Smooth muscle cell (in vitro differentiated cells): ENCODE measurements around the gene DNAJC4. TPM values are rescaled to one million over a fixed set of nuclear protein-coding genes. Genes with fewer than 3 reads are reported as not detected.

ENCODE experiments used
- DNase-seq: peaks from one replicate; lab custom pipeline; 2025; ENCODE audit not compliant: unreplicated experiment; lab: John Stamatoyannopoulos, UW
- H2AFZ ChIP-seq: fragments of 200-600 bp; sonication (generic); 2 replicates; pipeline ENCODE4 v1.6.0; 2016; ENCODE audit warnings: antibody characterized with exemption, low read depth, mild to moderate bottlenecking
- H3F3A ChIP-seq: fragments of 200-600 bp; sonication (generic); 2 replicates; pipeline ENCODE4 v1.6.0; 2017; ENCODE audit warnings: antibody characterized with exemption, low read depth
- H3K27ac ChIP-seq: fragments of 200-600 bp; sonication (generic); 2 replicates; pipeline ENCODE4 v1.5.1; 2016; ENCODE audit warnings: low read depth, mild to moderate bottlenecking
- H3K27me3 ChIP-seq: fragments of 200-600 bp; sonication (generic); 2 replicates; pipeline ENCODE4 v1.6.1; 2016; ENCODE audit warnings: low read depth, mild to moderate bottlenecking
- H3K36me3 ChIP-seq: fragments of 200-600 bp; sonication (generic); 2 replicates; pipeline ENCODE4 v1.5.1; 2016; ENCODE audit warnings: low read depth
- H3K4me1 ChIP-seq: fragments of 200-600 bp; sonication (generic); 2 replicates; pipeline ENCODE4 v1.5.1; 2016; ENCODE audit warnings: low read depth
- H3K4me2 ChIP-seq: fragments of 200-600 bp; sonication (generic); 2 replicates; pipeline ENCODE4 v1.6.0; 2016; ENCODE audit warnings: mild to moderate bottlenecking
- H3K4me3 ChIP-seq: fragments of 200-600 bp; sonication (generic); 2 replicates; pipeline ENCODE4 v1.5.1; 2016; ENCODE audit warnings: mild to moderate bottlenecking
- H3K79me2 ChIP-seq: fragments of 200-600 bp; sonication (generic); 2 replicates; pipeline ENCODE4 v1.6.0; 2016; ENCODE audit warnings: low read depth, mild to moderate bottlenecking
- H3K9ac ChIP-seq: fragments of 200-600 bp; sonication (generic); 2 replicates; pipeline ENCODE4 v1.6.0; 2016; ENCODE audit warnings: low read depth
- H3K9me3 ChIP-seq: fragments of 200-600 bp; sonication (generic); replicated peaks from 2 replicates; pipeline ENCODE4 v1.5.1; 2016; ENCODE audit warnings: low read depth
- H4K20me1 ChIP-seq: fragments of 200-600 bp; sonication (generic); 2 replicates; pipeline ENCODE4 v1.6.0; 2016; ENCODE audit warnings: low read depth
- CTCF ChIP-seq: fragments of 200-600 bp; sonication (generic); IDR thresholded peaks from 2 replicates; pipeline ENCODE4 v1.5.1; 2017; ENCODE audit warnings: borderline replicate concordance, mild to moderate bottlenecking, antibody characterized with exemption; ENCODE audit not compliant: insufficient read depth, poor library complexity, severe bottlenecking
- WGBS: methylation state at CpG from one replicate; pipeline ENCODE4 v1.1.7; 2016; ENCODE audit warnings: low lambda C conversion rate; 5-methylcytosine and 5-hydroxymethylcytosine counted together
- polyA plus RNA-seq: library from polyadenylated mRNA; unstranded; fragments of >200 nt; fragmentation: Nextera tagmentation; extraction: Ambion mirVana; gene quantifications from 2 replicates; pipeline ENCODE4 v1.2.1, GENCODE V29; 2016
- total RNA-seq: library from RNA; depleted of rRNA; stranded (reverse); fragments of >200 nt; gene quantifications from 2 replicates; pipeline ENCODE4 v1.2.3, GENCODE V29; 2014

DNAJC4 gene
- total and polyA plus RNA-seq, 2 experiments from 2014 or later, result 14.5 to 78.5 TPM

DNA sequence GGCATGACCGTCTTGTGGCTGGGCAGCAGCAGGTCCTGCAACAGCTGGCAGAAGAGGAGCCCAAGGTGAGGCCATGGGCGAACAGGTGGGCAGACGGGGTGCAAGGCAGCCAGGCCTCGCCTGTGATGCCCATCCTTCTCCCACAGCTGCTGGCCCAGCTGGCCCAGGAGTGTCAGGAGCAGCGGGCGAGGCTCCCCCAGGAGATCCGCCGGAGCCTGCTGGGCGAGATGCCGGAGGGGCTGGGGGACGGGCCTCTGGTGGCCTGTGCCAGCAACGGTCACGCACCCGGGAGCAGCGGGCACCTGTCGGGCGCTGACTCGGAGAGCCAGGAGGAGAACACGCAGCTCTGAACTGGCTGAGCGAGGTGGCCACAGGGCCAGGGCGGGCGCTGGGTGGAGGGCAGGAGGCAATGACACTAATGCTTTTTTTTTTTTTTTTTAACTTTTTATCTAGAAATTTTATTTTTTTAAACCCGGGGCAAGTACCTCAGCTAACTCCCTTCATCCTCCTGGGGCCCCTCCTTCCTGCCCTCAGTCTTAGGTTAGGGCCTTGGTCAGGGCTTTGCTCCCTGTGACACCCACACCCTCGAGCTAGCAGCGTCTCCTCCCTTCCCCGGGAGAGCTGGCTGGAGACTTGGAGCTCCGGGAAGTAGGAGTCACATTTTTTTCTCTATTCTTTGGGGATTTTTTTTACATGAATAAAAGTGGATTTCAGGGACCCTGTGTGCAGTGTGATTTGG, 37.0 kb downstream of the DNAJC4 start:
- Histone ChIP-seq H3F3A (peaks cover 12% of the 10 kb centered on the region), H3K9me3 (no peaks in the 10 kb centered on the region), H3K4me1 (peaks cover 8% of the 10 kb centered on the region), H3K36me3 (no peaks in the 10 kb centered on the region), H3K9ac (no peak overlapping the region), H2AFZ (no peak overlapping the region), H3K27ac (no peak overlapping the region), H3K4me3 (no peak overlapping the region), H4K20me1 (no peaks in the 10 kb centered on the region), H3K79me2 (no peaks in the 10 kb centered on the region), H3K27me3 (no peaks in the 10 kb centered on the region), H3K4me2 (no peak overlapping the region)
- TF ChIP-seq CTCF, result no peak
- no peak for DNase-seq
- 87% methylated on average over 13 of the region's 27 CpGs for WGBS

DNA sequence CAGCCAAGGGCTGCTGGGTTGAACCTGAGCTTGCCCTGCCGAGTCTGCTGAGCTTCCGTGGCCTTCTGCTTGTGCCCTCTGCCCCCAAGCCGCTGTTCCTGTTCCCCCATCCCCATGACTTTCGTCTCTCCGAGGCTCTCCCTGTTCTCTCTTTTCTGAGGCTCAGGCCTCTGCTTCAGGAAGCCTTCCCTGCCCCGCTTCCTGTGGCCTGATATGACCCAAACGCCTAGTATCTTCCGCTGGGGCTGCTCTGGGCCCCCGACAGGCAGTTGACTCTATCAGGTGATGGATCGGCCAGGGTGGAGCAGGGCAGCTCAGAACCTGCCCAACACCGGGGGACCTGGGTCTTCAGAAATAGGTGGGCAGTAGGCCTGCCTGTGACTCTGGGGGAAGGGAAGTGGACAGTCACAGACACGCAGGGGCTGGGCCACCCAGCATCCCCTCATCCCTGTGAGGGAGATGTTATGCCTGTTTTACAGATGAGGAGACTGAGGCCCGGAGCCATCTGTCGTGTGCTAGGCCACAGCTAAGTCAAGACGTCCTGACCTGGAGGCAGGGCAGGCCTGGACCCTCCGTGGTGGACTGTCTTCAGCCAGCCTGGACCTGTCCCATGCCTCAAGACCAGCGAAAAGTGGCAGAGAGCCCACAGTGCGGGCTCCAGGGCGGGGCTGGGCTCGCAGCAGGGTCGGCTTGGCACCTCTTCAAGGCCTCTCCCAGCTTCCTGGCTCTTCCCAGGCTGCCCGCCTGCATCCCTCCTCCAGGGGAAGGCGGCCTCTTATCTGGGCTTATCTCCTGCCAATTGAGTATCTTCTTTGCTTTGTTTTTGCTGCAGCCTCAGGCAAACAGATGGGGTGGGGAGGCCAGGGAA, 37.9 kb downstream of the DNAJC4 start:
- H3K4me2 ChIP-seq, result peak overlapping the region; percentile 86
- no peaks in the 10 kb centered on the region for H4K20me1 ChIP-seq
- H3K36me3 ChIP-seq, result no peaks in the 10 kb centered on the region
- H2AFZ ChIP-seq, result no peak overlapping the region
- no peaks in the 10 kb centered on the region for H3K9me3 ChIP-seq
- no peak for DNase-seq
- peak overlapping the region; percentile 62 for H3K4me3 ChIP-seq
- peak overlapping the region; percentile 91 for H3K27ac ChIP-seq
- no peaks in the 10 kb centered on the region for H3K27me3 ChIP-seq
- H3K4me1 ChIP-seq, result peaks cover 8% of the 10 kb centered on the region
- no peak for TF ChIP-seq CTCF
- H3F3A ChIP-seq, result peaks cover 12% of the 10 kb centered on the region
- peak overlapping the region; percentile 85 for H3K9ac ChIP-seq
- 75% methylated on average over 21 of the region's 23 CpGs for WGBS
- no peaks in the 10 kb centered on the region for H3K79me2 ChIP-seq

- Histone ChIP-seq H2AFZ (peak overlapping the region; percentile 47), H3K27ac (peak overlapping the region; percentile 91), H3K9me3 (no peaks in the 10 kb centered on the region), H3K9ac (peak overlapping the region; percentile 85), H3K4me3 (peak overlapping the region; percentile 62), H3K4me1 (peaks cover 8% of the 10 kb centered on the region), H3K36me3 (no peaks in the 10 kb centered on the region), H3K4me2 (peak overlapping the region; percentile 86), H3F3A (peaks cover 12% of the 10 kb centered on the region), H4K20me1 (no peaks in the 10 kb centered on the region), H3K27me3 (no peaks in the 10 kb centered on the region), H3K79me2 (no peaks in the 10 kb centered on the region)
- WGBS, result 1% methylated on average over 34 of the region's 34 CpGs
- no peak for DNase-seq
- TF ChIP-seq CTCF, result no peak
Measured at GRCh38 chr11:64268893-64269539, 38.7 kb downstream of the DNAJC4 start.
